Measurements from ENCODE around the gene MEF2A.

MEF2A gene

GRCh38 chr15:99704444-99704838, 138.7 kb downstream of the MEF2A start:
- DNase-seq (ENCODE audit: low read depth in 2 of 2): no peak

- no peak for DNase-seq (ENCODE audit: low read depth in 2 of 2)
These were observed 140.9 kb downstream of the MEF2A start for GRCh38 chr15:99706557-99707303.

- no peak for DNase-seq (ENCODE audit: low read depth in 2 of 2)
These were observed 141.9 kb downstream of the MEF2A start for GRCh38 chr15:99707473-99708270.

- DNase-seq (ENCODE audit: low read depth in 2 of 2): no peak
These were observed 142.8 kb downstream of the MEF2A start for GRCh38 chr15:99708563-99708962.

GRCh38 chr15:99709243-99709986, 143.6 kb downstream of the MEF2A start:
- DNase-seq (ENCODE audit: low read depth in 2 of 2): no peak

GRCh38 chr15:99711625-99712024, 145.8 kb downstream of the MEF2A start:
- DNase-seq (ENCODE audit: low read depth in 2 of 2): no peak

- no peak for DNase-seq (ENCODE audit: low read depth in 2 of 2)
These were observed 146.6 kb downstream of the MEF2A start for GRCh38 chr15:99712415-99712814.

- no peak for DNase-seq (ENCODE audit: low read depth in 2 of 2)
These were observed 150.8 kb downstream of the MEF2A start for GRCh38 chr15:99716540-99717095.

- no peak for DNase-seq (ENCODE audit: low read depth in 2 of 2)
These were observed 151.6 kb downstream of the MEF2A start for GRCh38 chr15:99717161-99718009.

- DNase-seq (ENCODE audit: low read depth in 2 of 2): no peak
These were observed 152.6 kb downstream of the MEF2A start for GRCh38 chr15:99718421-99718820.

- DNase-seq (ENCODE audit: low read depth in 2 of 2): no peak
These were observed 153.3 kb downstream of the MEF2A start for GRCh38 chr15:99719096-99719541.

- no peak for DNase-seq (ENCODE audit: low read depth in 2 of 2)
These were observed 154.7 kb downstream of the MEF2A start for GRCh38 chr15:99720533-99720932.

- no peak for DNase-seq (ENCODE audit: low read depth in 2 of 2)
These were observed 155.5 kb downstream of the MEF2A start for GRCh38 chr15:99721104-99721778.

- no peak for DNase-seq (ENCODE audit: low read depth in 2 of 2)
These were observed 156.1 kb downstream of the MEF2A start for GRCh38 chr15:99721896-99722295.

- no peak for DNase-seq (ENCODE audit: low read depth in 2 of 2)
These were observed 156.6 kb downstream of the MEF2A start for GRCh38 chr15:99722406-99722805.

- no peak for DNase-seq (ENCODE audit: low read depth in 2 of 2)
These were observed 160.5 kb downstream of the MEF2A start for GRCh38 chr15:99726333-99726732.

GRCh38 chr15:99727330-99727729, 161.5 kb downstream of the MEF2A start:
- DNase-seq (ENCODE audit: low read depth in 2 of 2): no peak

GRCh38 chr15:99727733-99728132, 161.9 kb downstream of the MEF2A start:
- DNase-seq (ENCODE audit: low read depth in 2 of 2): no peak

GRCh38 chr15:99728916-99729315, 163.1 kb downstream of the MEF2A start:
- DNase-seq (ENCODE audit: low read depth in 2 of 2): no peak

- no peak for DNase-seq (ENCODE audit: low read depth in 2 of 2)
These were observed 163.5 kb downstream of the MEF2A start for GRCh38 chr15:99729327-99729726.

GRCh38 chr15:99729920-99730319, 164.1 kb downstream of the MEF2A start:
- no peak for DNase-seq (ENCODE audit: low read depth in 2 of 2)

Data from activated CD8-positive, alpha-beta memory T cell treated with anti-CD3 and anti-CD28 coated beads for 4 hours (primary cell).